H9 (cell line): ENCODE data around the gene AADAC. TPM values are rescaled to one million over a fixed set of nuclear protein-coding genes. Genes with fewer than 3 reads are reported as not detected.

Experiments used
- DNase-seq: peaks from one replicate; pipeline ENCODE4 v3.0.0-alpha.2; 2017
- H2AFZ ChIP-seq: one replicate; pipeline ENCODE4 v1.6.1; 2013; ENCODE audit warnings: mild to moderate bottlenecking, low read length, control low read depth, moderate library complexity
- H2AK5ac ChIP-seq: 2 replicates; pipeline ENCODE4 v1.6.1; 2013; ENCODE audit warnings: low read length, control low read depth, mixed read lengths; ENCODE audit not compliant: insufficient read length
- H2BK120ac ChIP-seq: one replicate; pipeline ENCODE4 v1.6.1; 2013; ENCODE audit warnings: low read depth, mild to moderate bottlenecking, low read length, control low read depth, inconsistent platforms; ENCODE audit not compliant: poor library complexity, severe bottlenecking
- H2BK12ac ChIP-seq: 2 replicates; pipeline ENCODE4 v1.6.1; 2013; ENCODE audit warnings: low read length, control low read depth, mixed read lengths, low read depth; ENCODE audit not compliant: insufficient read length
- H2BK15ac ChIP-seq: 2 replicates; pipeline ENCODE4 v1.6.1; 2013; ENCODE audit warnings: low read depth, low read length, control low read depth
- H2BK20ac ChIP-seq: one replicate; pipeline ENCODE4 v1.6.1; 2013; ENCODE audit warnings: low read depth, mild to moderate bottlenecking, low read length, control low read depth, inconsistent platforms; ENCODE audit not compliant: poor library complexity, severe bottlenecking
- H2BK5ac ChIP-seq: 2 replicates; pipeline ENCODE4 v1.6.1; 2013; ENCODE audit warnings: low read length, control low read depth, mixed read lengths; ENCODE audit not compliant: insufficient read length
- H3K14ac ChIP-seq: 2 replicates; pipeline ENCODE4 v1.6.1; 2013; ENCODE audit warnings: low read length, control low read depth; ENCODE audit not compliant: insufficient read depth
- H3K18ac ChIP-seq: 2 replicates; pipeline ENCODE4 v1.6.1; 2013; ENCODE audit warnings: low read depth, mild to moderate bottlenecking, mixed read lengths, low read length, control low read depth; ENCODE audit not compliant: insufficient read length
- H3K23ac ChIP-seq: 2 replicates; pipeline ENCODE4 v1.6.1; 2013; ENCODE audit warnings: low read length, control low read depth, mixed read lengths, low read depth; ENCODE audit not compliant: insufficient read length
- H3K23me2 ChIP-seq: 2 replicates; pipeline ENCODE4 v1.6.1; 2013; ENCODE audit warnings: low read depth, mild to moderate bottlenecking, mixed read lengths, low read length, control low read depth; ENCODE audit not compliant: insufficient read length, poor library complexity, severe bottlenecking
- H3K27ac ChIP-seq: 2 replicates; pipeline ENCODE4 v1.5.1; 2013; ENCODE audit warnings: low read length, control low read depth, mixed read lengths, low read depth; ENCODE audit not compliant: insufficient read length
- H3K27me3 ChIP-seq: 2 replicates; pipeline ENCODE4 v1.6.1; 2013; ENCODE audit warnings: low read length, control low read depth, inconsistent platforms; ENCODE audit not compliant: insufficient read depth
- H3K4ac ChIP-seq: 2 replicates; pipeline ENCODE4 v1.6.1; 2013; ENCODE audit warnings: low read depth, mild to moderate bottlenecking, control low read depth, inconsistent platforms, low read length, moderate library complexity
- H3K4me1 ChIP-seq: 2 replicates; pipeline ENCODE4 v1.6.1; 2013; ENCODE audit warnings: low read length, control low read depth, inconsistent platforms; ENCODE audit not compliant: insufficient read depth
- H3K4me2 ChIP-seq: 2 replicates; pipeline ENCODE4 v1.6.1; 2013; ENCODE audit warnings: low read length, control low read depth, mixed read lengths; ENCODE audit not compliant: insufficient read length, insufficient read depth
- H3K56ac ChIP-seq: 2 replicates; pipeline ENCODE4 v1.6.1; 2013; ENCODE audit warnings: low read depth, mild to moderate bottlenecking, mixed read lengths, low read length, control low read depth; ENCODE audit not compliant: insufficient read length
- H3K79me1 ChIP-seq: 2 replicates; pipeline ENCODE4 v1.6.1; 2013; ENCODE audit warnings: low read depth, mild to moderate bottlenecking, moderate library complexity, low read length, control low read depth, inconsistent platforms; ENCODE audit not compliant: insufficient read depth, poor library complexity, severe bottlenecking
- H3K79me2 ChIP-seq: 2 replicates; pipeline ENCODE4 v1.6.1; 2013; ENCODE audit warnings: low read length, control low read depth, inconsistent platforms; ENCODE audit not compliant: insufficient read depth
- H3K9ac ChIP-seq: 2 replicates; pipeline ENCODE4 v1.6.1; 2013; ENCODE audit warnings: low read length, control low read depth, mixed read lengths; ENCODE audit not compliant: insufficient read length; ENCODE audit errors: extremely low read depth
- H3K9me3 ChIP-seq: one replicate; pipeline ENCODE4 v1.6.1; 2013; ENCODE audit warnings: low read depth, low read length, inconsistent platforms; ENCODE audit not compliant: control insufficient read depth
- H3T11ph ChIP-seq: one replicate; pipeline ENCODE4 v1.6.1; 2013; ENCODE audit warnings: mild to moderate bottlenecking, low read length, control low read depth, inconsistent platforms
- H4K20me1 ChIP-seq: one replicate; pipeline ENCODE4 v1.6.1; 2013; ENCODE audit not compliant: control insufficient read depth, insufficient read length, insufficient read depth
- H4K5ac ChIP-seq: 2 replicates; pipeline ENCODE4 v1.6.1; 2013; ENCODE audit warnings: low read depth, mild to moderate bottlenecking, mixed read lengths, low read length, control low read depth; ENCODE audit not compliant: insufficient read length
- H4K8ac ChIP-seq: replicated peaks from 2 replicates; pipeline ENCODE4 v1.6.1; 2013; ENCODE audit warnings: low read length, control low read depth, mixed read lengths, low read depth; ENCODE audit not compliant: insufficient read length
- H4K91ac ChIP-seq: 2 replicates; pipeline ENCODE4 v1.6.1; 2013; ENCODE audit warnings: low read depth, mild to moderate bottlenecking, moderate library complexity, mixed read lengths, low read length, control low read depth; ENCODE audit not compliant: insufficient read length
- H3K27ac Mint-ChIP-seq, 3 experiments: 2 replicates in 2 of 3; 3 replicates in 1 of 3; pipeline ENCODE4 v1.8.0; 2020 to 2021; ENCODE audit warnings: mixed read lengths in 3 of 3, mild to moderate bottlenecking in 1 of 3, moderate library complexity in 1 of 3
- H3K27me3 Mint-ChIP-seq: 2 replicates; pipeline ENCODE4 v1.8.0; 2021; ENCODE audit warnings: low read depth, mild to moderate bottlenecking, moderate library complexity, mixed read lengths
- H3K36me3 Mint-ChIP-seq, 3 experiments: 2 replicates in 2 of 3; 3 replicates in 1 of 3; pipeline ENCODE4 v1.8.0; 2020 to 2021; ENCODE audit warnings: low read depth in 3 of 3, mixed read lengths in 3 of 3; ENCODE audit not compliant: insufficient read depth in 1 of 3
- H3K4me1 Mint-ChIP-seq, 2 experiments: 2 replicates each; pipeline ENCODE4 v1.8.0; 2020; ENCODE audit warnings: mixed read lengths in 2 of 2
- H3K4me3 Mint-ChIP-seq, 2 experiments: 2 replicates in 1 of 2; 3 replicates in 1 of 2; pipeline ENCODE4 v1.8.0; 2020 to 2021; ENCODE audit warnings: mild to moderate bottlenecking in 2 of 2, mixed read lengths in 2 of 2, moderate library complexity in 1 of 2
- H3K9me3 Mint-ChIP-seq, 2 experiments: 2 replicates in 1 of 2; 3 replicates in 1 of 2; pipeline ENCODE4 v1.8.0; 2020; ENCODE audit warnings: mild to moderate bottlenecking in 2 of 2, mixed read lengths in 2 of 2, moderate library complexity in 1 of 2
- CTCF ChIP-seq: fragments of 200-600 bp; sonication (generic); conservative IDR thresholded peaks from 3 replicates; pipeline ENCODE4 v1.8.0; 2021; ENCODE audit warnings: antibody characterized with exemption, mild to moderate bottlenecking
- WGBS: extraction: QIAGEN DNeasy Blood & Tissue Kit; methylation state at CpG from one replicate; pipeline ENCODE4 v1.1.7; 2013; ENCODE audit warnings: missing lambda C conversion rate, low lambda C conversion rate, mixed read lengths; ENCODE audit not compliant: insufficient read length; ENCODE audit errors: extremely low coverage; 5-methylcytosine and 5-hydroxymethylcytosine counted together
- total RNA-seq: library from RNA; stranded (reverse); gene quantifications from 2 replicates; pipeline ENCODE4 v1.2.1, GENCODE V29; 2021

The AADAC gene
- total RNA-seq, 1 experiment from 2014 or later, result not detected

GRCh38 chr3:151841801-151842200 lies 27.9 kb downstream of the AADAC start:
- H3K27me3 Mint-ChIP-seq, result no peaks in the 10 kb centered on the region
- no peak overlapping the region for H2AFZ ChIP-seq
- no CpG with 5 or more reads among the region's 6 CpGs for WGBS

More at GRCh38 chr3:151841801-151842200, 27.9 kb downstream of the AADAC start:
- Histone ChIP-seq H3K18ac (no peak overlapping the region), H3K79me1 (no peaks in the 10 kb centered on the region), H3K4ac (no peak overlapping the region), H2BK20ac (no peak overlapping the region), H3K56ac (no peak overlapping the region), H4K8ac (no peak overlapping the region), H3K23me2 (no peaks in the 10 kb centered on the region), H2BK12ac (no peak overlapping the region), H3K4me2 (no peak overlapping the region), H2BK120ac (no peak overlapping the region), H2AK5ac (no peak overlapping the region), H3K14ac (no peak overlapping the region), H3T11ph (no peak overlapping the region), H4K91ac (no peak overlapping the region), H3K79me2 (no peaks in the 10 kb centered on the region), H3K9me3 (no peaks in the 10 kb centered on the region), H3K27me3 (no peaks in the 10 kb centered on the region), H2BK15ac (no peak overlapping the region), H2BK5ac (no peak overlapping the region), H3K23ac (no peak overlapping the region), H3K4me1 (peaks cover 2% of the 10 kb centered on the region), H4K20me1 (no peaks in the 10 kb centered on the region), H4K5ac (no peak overlapping the region), H3K9ac (no peak overlapping the region), H3K27ac (no peak overlapping the region)
- no peak for DNase-seq
- no peaks in the 10 kb centered on the region for H3K36me3 Mint-ChIP-seq
- no peaks in the 10 kb centered on the region for H3K9me3 Mint-ChIP-seq
- peaks cover 7 to 9% of the 10 kb centered on the region in 2 experiments for H3K4me1 Mint-ChIP-seq
- no peak overlapping the region for H3K4me3 Mint-ChIP-seq
- no peak overlapping the region for H3K27ac Mint-ChIP-seq
- TF ChIP-seq CTCF, result no peak
